GM18508 (cell line): Measurements from ENCODE around the gene IFT27.

Experiments
- ATAC-seq: cut with Tn5 transposase; IDR thresholded peaks from one replicate; pipeline ENCODE4 v1.9.1; 2021; ENCODE audit warnings: moderate number of reproducible peaks; ENCODE audit not compliant: insufficient read depth, unreplicated experiment

The IFT27 gene, protein sequence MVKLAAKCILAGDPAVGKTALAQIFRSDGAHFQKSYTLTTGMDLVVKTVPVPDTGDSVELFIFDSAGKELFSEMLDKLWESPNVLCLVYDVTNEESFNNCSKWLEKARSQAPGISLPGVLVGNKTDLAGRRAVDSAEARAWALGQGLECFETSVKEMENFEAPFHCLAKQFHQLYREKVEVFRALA

GRCh38 chr22:36775964-36776669, at the start of gene IFT27:
IFT27 (minus strand) TSS chr22:36776119; CDS start chr22:36775707, 412 bp downstream.
- peak; percentile 86 for ATAC-seq

- ATAC-seq = no peak
These were observed 48.7 kb upstream of the IFT27 start for GRCh38 chr22:36824655-36825054.

DNA sequence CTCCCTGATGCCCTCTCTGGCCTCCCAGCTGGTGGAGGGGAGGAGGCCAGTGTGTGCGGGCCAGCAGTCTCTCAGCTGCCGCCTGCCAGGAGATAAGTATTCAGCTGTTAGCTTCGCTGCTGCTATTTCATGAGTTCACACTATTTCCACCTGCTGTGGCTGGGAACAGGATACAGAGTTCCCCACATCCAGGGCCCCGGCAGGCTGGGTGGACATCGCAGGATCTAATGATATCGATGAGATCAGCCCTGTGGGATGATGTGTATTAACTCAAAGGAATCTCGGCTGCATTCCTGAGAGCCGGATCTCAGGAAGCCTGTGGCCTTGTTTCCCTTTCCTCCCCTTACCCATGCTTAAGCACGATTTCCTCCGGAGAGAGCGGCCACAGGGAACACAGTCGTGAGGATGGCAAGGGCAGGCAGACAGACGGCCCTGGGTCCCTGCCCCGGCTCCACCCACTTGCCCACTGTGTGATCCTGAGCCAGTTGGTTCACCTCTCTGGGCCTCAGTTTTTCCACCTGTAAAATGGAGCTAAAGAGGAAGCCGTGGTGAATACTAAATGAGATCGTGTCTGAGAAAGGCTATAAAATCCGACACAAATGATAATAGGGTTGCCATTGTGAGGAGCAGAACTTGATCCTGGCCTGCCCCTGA, 47.4 kb upstream of the IFT27 start:
- no peak for ATAC-seq

GRCh38 chr22:36822581-36822980, 46.7 kb upstream of the IFT27 start:
- no peak for ATAC-seq

DNA sequence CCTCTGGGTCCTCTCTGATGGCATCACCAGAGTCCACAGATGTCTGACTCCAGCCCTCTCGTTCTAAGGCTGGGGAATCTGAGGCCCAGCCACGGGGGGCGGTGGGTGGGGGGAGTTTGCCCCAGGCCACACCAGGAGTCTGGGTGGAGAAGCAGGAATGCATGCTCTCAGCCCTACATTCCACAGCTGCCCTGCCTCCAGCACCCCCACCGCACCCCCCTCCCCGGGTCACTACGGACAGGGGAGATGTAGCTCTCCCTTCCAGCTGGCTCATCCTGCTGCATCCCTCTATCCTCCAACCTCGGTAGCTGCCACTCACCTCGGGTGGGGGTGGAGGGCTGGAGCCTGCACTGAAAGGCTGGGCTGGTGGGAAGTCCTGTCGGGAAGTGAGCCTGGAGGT, 43.2 kb upstream of the IFT27 start:
- ATAC-seq = no peak

DNA sequence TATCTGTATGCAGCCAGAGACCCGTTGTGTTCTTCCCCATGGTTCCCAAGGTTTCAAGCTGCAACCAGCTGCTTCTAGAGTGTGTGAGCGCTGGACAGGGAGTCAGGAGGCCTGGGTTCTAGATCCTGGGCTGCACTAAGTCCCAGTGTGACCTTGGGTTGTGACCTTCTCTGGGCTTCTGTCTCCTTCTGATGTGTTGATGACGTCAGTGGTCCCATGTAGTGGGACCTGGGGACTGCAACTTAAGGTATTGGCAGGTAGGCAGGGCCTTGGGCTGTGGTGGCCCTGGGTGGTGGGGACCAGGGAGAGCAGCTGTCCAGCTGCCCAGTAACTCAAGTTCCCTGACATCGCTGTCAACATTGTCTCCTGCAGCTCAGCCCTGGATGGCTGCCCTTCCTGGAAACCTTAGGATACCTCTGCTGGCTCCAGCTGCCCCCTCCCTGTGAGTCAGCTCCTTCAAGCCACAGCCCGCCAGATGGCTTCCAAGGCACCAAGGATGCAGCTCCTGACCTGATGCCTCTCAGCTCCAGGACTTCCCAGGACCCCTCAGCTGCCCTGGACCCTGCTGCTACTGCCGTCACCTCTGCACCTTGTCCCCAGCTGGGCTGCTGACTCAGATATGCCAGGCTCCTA, 42.2 kb upstream of the IFT27 start:
- ATAC-seq = no peak

DNA sequence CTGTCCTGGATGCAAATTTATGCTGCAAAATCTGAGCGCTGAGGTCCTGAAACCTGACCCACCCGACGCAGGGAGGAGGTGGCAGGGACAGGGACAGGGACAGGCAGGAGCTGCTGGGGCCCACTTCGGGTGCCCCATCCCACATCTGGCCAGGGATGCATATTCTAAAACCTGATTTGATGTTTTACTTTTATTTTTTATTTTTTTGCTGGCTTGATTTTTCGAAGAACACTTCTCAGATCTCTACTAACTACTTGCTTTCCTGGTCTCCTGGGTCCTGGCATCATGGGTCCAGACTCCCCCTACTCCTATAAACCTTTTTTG, 41.6 kb upstream of the IFT27 start:
- no peak for ATAC-seq

- no peak for ATAC-seq
These were observed 41.0 kb upstream of the IFT27 start, which contains the start of gene PVALB for GRCh38 chr22:36816636-36817524. PVALB (minus strand) TSS chr22:36817035; CDS start chr22:36817005, 30 bp downstream.

- ATAC-seq = no peak
These were observed 40.4 kb upstream of the IFT27 start for GRCh38 chr22:36816339-36816635.

- no peak for ATAC-seq
These were observed 39.8 kb upstream of the IFT27 start for GRCh38 chr22:36815558-36816338.

- ATAC-seq = no peak
These were observed 38.9 kb upstream of the IFT27 start for GRCh38 chr22:36814801-36815200.

DNA sequence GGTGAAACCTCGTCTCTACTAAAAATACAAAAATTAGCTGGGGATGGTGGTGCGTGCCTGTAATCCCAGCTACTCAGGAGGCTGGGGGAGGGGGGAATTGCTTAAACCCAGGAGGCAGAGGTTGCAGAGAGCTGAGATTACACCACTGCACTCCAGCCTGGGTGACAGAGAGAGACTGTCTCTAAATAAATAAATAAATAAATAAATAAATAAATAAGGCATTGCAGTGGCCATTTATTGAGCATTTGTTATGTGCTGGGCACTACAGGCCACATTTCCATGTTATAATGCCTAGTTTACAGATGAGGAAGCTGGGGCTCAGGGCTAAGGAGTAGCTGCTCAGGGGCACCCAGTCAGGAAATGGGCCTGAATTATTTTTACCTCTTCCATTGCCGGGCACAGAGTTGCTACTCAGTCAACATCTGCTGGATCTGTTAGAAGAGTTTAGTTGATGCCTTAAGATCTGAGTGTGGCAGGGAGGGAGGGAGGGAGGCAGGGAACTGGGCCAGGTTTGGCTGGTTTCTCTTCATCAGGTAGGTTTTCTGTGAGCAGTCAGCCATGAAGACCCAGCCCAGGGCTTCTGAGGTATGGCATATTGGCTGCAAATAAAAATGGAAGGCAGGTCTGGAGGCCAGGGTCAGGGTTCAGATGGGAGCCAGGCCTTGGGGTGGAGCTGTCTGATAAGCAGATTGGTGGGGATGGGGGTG, 35.3 kb upstream of the IFT27 start:
- ATAC-seq = no peak

- no peak for ATAC-seq
These were observed 33.4 kb upstream of the IFT27 start for GRCh38 chr22:36809351-36809750.

DNA sequence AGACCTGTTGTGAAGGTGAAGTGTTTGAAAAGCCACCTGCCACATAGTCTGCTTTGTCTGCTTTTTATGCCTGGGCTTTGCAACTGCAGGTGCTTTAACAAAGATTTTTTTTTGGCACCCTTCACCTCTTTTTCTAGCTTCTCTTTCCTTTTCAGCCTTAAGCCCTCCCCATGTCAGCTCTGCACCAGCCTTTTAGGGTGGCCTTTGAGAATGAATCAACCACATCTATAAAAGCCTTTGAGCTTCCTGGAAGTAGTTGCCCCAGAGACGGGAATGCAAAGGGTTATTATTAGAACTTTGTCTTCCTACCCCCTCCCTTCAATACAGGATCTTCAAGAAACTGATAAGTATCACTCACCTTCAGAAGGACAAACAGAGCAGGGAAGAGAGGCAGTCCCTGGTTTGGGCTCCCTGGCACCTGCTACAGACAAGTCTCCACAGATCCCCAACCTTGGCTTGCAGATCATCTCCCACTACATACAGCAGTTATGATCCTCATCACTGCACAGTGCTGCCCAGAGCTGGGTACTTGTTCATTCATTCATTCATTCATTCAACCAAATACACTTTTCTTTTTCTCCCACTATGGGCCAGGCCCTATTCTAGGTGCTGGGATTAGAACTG, 32.9 kb upstream of the IFT27 start:
- ATAC-seq = no peak

GRCh38 chr22:36807627-36808026, 31.7 kb upstream of the IFT27 start:
- no peak for ATAC-seq

- ATAC-seq = no peak
These were observed 30.9 kb upstream of the IFT27 start for GRCh38 chr22:36806835-36807234.

DNA sequence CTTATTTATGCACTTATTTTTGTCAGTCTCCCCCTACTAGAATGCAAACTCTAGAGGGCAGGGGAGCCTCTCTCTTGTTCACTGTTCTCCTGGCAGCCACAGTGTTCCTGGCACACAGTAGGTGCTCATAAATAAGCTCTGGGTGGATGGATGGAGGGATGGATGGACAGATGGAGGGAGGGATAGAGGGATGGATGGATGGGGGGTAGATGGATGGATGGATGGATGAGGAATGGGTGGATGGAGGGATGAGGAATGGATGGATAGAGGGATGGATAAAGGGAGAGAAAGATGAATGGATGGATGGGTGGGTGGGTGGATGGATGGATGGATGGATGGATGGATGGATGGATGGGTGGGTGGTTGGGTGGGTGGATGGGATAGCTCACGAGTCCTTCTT, 27.4 kb upstream of the IFT27 start:
- no peak for ATAC-seq

- no peak for ATAC-seq
These were observed 22.8 kb upstream of the IFT27 start for GRCh38 chr22:36798674-36799066.
